MV-4-11 (cell line): ENCODE results near the gene COL17A1.

ENCODE experiments used
- DNase-seq: peaks from one replicate; lab custom pipeline; 2025; lab: John Stamatoyannopoulos, UW

Gene COL17A1

DNA sequence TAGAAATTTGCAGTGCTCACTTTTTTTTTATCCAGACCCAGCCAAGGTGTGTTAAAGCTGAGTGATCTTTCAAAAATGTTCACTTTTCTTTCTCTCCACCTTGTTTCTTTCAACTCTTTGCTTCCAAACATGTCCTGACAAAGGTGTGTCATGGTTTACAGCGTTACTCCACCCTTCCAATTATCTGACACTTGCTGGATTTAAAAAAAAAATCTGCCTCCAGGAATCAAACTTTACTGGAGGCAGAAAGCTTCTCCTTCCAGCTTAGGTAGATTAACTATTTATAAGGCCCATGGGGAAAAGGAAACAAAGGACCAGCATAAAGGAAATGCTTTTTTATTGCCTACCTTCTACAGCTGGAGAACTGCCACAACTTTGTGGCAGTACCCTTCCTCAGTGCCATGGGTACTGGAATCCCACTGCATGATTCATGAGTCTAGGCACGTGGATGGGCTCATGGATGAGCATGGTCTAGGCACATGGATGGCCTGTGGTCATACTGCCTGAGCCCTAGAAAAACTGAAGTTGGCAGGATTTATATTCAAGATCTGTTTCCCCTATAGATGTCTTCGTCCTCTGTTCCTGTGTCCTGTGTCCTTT is at the start of gene COL17A1:
Gene COL17A1 (minus strand): TSS at position 80 of the 600 bp plus-strand sequence. CDS start 5,207 bp downstream, outside the sequence.
- no peak for DNase-seq

GRCh38 chr10:104130041-104130440 is 44.4 kb upstream of the COL17A1 start:
- DNase-seq: no peak

GRCh38 chr10:104128214-104128613 is 42.5 kb upstream of the COL17A1 start:
- DNase-seq: no peak

DNA sequence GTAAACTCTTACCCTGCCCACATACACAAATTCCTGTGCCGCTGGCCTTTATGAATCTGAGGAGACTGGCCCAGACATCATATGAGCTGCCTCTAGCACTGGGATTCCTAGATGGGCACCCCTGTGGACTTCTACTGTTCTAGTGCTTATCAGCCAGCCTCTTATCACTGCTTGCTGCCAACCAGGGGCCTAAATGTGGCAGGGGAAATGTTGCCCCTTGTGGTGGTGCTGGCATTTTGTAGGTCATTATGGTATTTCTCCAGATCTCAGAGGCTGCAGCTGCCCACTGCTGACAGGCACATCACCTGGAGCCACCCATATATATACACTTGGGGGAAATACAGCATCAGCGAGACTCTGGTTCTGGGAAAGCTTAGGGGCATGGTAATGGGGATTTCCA is 41.7 kb upstream of the COL17A1 start:
- DNase-seq: no peak

- peak; percentile 18 for DNase-seq
Measured at GRCh38 chr10:104123397-104123796, 37.7 kb upstream of the COL17A1 start.

GRCh38 chr10:104122225-104123107 is 36.8 kb upstream of the COL17A1 start:
- DNase-seq: peak; percentile 47

DNA sequence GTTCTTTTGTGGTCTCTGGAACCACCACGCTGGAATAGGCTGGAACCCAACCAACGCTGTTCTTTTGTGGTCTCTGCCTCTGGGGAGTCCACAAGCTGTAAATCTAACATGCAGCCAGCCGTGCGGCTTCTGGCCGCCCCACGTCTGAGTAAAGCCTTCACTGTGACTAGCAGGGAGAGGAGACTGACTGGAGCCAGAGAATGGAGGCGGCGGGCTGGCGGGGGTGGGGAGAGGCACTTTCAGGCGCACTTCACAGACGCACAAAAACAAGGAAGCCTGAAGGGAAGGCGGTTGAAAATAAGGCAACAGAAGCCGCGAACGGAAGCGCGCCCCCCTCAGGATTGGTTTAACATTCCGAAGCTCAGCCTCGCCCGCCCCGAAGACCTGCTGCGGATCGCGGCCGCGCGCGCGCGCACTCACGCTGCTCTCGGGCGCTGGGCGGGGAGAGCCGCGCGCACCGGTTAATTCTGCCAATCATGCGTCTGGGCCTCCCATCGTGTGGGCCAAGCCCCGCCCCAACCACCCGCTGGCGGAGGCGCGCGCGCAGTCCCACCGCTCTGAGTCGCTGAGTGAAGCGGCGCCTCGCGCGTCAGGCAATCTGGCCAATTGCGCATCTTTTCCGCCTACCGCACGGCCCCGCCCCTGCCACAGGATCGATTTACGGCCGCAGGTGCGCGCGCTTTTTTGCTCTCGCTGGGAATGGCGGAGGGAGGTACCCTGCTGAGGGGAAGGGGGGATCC is 36.0 kb upstream of the COL17A1 start, which contains the start of gene SFR1:
Gene SFR1 (plus strand): TSS at position 687 of the 740 bp plus-strand sequence. CDS start 13 bp downstream, at position 700.
- DNase-seq: peak; percentile 98

GRCh38 chr10:104120903-104121484 is 35.3 kb upstream of the COL17A1 start:
- peak; percentile 87 for DNase-seq

DNA sequence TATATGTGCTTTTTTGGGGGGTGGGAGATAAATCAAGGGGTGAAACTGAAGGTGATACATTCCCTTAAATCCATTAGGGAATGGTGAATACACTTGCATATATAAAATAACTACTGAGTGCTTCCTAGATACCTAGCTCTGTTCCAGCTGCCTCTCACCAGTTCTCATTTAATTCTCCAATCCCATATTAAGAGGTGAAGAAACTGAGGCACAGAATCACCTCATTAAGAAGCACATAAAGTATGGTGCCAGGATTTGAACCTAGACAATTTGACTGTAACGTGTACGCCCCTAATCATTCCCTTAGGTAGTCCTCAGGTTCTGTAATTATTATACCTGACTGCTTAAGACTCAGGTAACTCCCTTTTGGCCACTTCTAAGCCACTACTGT is 34.8 kb upstream of the COL17A1 start:
- DNase-seq: no peak

DNA sequence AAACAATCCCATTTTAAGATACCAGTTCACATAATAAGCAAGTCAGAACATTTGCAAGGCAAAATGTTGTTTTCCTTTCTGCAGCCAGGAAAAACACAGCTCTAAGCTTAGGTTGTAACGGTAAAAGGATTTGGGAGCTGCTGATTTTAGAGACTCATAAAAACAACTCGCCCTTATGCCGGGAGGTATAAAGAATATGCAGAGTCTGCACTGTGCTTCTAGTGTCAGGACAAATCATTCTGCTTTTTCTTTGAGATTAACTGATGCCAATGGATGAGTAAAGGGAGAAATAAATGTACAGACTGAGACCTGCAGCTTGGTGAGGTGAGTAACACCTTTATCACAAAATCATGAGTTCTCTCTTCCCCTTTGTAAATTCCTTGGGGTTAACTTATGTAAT is 34.3 kb upstream of the COL17A1 start:
- DNase-seq: no peak

- no peak for DNase-seq
Measured at GRCh38 chr10:104117839-104118323, 32.2 kb upstream of the COL17A1 start.

DNA sequence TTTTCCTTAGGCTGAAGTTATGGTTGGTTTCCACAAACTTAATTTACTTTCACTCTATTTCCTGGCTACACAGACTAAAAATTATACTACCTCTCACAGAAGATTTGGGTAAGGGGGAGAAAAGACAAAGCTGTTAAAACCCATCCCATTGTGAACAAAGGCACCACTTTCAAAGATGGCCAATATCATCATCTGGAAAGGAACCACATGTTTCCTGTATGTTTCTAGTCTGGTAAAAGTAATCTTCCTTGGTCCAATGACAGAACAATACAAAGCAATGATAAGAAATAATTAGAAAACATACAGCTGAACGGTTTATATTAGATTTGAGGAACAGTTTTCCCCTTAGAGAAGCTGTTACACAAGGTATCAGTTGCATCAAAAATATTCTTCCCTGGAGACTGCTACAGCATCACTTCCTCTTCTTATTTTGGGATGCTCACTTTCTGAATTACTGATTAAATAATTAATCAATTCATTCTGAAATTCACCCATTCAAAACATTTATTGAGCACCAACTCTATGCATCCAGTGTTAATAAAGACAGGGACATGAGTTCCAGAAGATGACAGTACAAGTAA is 27.8 kb upstream of the COL17A1 start:
- no peak for DNase-seq

DNA sequence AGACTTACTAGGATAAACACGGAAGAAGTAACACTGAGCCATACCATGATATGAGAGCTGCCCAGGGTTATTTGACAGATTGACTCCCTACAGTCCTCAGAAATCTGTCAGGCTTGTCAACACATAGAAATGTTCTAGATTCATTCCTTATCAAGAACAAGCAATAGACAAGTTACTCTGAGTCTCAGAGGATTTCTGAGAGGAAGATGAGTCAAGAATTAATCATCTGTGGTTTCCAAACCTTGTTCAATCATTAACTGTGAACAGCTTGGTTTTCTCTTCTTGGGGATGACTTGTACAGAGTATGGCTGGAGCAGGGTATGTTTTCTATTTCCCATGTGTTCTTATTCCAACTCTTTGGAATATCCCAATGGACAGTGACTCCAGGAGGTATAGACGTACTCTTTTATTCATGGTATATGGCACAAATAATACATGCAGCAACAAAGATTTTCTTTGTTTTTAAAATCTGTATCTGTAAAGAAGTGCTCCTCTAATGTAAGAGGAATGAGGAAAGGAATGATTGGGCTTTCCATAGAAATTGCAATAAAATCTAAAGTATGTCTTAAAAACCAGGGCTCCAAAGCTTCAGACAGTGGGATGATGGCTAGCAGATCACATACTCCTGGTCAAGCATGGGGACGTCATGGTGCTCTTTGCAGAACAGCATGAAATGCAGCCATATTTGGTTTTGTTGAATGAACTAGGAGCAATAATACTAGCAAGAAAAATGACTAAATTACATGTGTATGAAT is 24.4 kb upstream of the COL17A1 start:
- peak; percentile 24 for DNase-seq

- DNase-seq: no peak
Measured at GRCh38 chr10:104104926-104105325, 19.2 kb upstream of the COL17A1 start.

- DNase-seq: no peak
Measured at GRCh38 chr10:104104418-104104817, 18.7 kb upstream of the COL17A1 start.

DNA sequence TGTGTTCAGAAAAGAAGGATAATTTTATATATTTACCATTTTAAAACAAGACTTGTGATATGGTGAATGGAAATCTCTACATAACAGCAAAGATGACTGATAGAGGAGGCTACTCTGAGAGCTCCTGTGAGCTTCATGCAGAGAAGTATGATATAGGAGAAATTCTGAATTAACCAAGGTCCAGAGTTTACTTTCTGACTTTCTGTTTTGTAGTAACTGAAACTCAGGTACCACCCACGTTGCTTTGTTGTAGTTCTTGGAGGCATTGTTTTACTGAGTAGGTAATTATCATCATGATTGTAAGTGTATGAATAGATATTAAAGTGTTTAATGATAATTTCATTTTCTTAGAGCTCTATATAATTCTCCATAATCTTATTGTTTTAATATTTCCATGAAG is 18.3 kb upstream of the COL17A1 start:
- DNase-seq: no peak

DNA sequence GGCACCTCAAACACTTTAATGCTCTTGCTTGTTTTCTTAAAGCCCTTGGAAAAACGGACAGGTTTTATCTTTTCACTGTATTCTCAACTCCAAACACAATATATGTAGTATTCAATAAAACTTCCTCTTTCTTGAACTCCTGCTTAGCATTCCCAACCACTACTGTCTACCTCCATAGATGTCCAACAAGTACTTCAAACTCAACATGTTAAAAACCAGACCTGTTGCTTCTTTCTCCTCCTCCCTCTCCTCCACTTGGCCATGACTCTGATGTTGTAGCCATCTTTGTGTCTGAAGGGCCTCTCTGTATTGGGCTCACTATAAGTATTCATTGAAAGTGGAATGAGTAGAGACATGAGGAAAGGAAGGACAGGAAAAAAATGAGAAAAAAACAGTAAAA is 16.2 kb upstream of the COL17A1 start:
- DNase-seq: no peak

DNA sequence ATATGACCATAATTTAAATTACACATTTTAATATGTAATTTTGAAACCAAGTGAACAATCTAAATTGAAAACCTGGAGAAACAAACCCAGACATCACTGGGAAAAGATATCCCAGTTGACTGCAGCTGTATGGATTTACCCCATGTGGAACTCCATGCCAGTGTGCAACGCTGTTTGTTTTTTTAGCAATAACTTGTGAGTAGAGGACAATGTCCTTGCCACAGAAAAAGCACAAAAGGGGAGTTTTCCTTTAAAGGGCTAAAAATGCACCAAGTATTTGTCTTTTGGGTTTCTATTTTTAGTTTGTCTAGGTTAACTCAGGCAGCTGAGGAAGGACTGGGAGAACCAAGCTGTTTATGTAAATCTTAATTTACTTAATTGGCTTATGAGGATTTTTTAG is 15.1 kb upstream of the COL17A1 start:
- no peak for DNase-seq

DNA sequence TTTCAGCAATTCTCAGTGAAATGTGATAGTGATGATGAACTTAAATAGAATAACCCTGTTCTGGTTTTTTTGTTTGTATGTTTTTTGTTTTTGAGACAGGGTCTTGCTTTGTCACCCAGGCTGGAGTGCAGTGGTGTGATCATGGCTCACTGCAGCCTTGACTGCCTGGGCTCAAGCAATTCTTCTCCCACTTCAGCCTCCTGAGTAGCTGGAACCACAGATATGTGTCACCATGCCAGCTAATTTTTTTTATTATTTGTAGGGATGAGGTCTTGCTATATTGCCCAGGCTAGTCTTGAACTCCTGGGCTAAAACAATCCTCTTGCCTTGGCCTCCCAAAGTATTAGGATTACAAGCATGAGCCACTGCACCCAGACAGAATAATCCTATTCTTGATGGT is 14.3 kb upstream of the COL17A1 start:
- no peak for DNase-seq

- DNase-seq: no peak
Measured at GRCh38 chr10:104099269-104099668, 13.6 kb upstream of the COL17A1 start.

GRCh38 chr10:104098358-104098925 is 12.8 kb upstream of the COL17A1 start:
- DNase-seq: no peak
